Subcutaneous abdominal adipose tissue (tissue), 5 donors: ENCODE measurements around the gene DACT3.

ENCODE experiments used
- H3K27ac ChIP-seq: one replicate; pipeline ENCODE4 v1.7.0; 2013; ENCODE audit warnings: low read depth, mild to moderate bottlenecking, inconsistent platforms, low read length, moderate library complexity
- H3K27me3 ChIP-seq, 5 donors: one replicate each; pipeline ENCODE4 v1.7.0; 2013; ENCODE audit warnings: low read length in 5 of 5, inconsistent platforms in 1 of 5; ENCODE audit not compliant: control insufficient read depth in 5 of 5, insufficient read depth in 4 of 5
- H3K36me3 ChIP-seq, 5 donors: one replicate each; pipeline ENCODE4 v1.7.0; 2013; ENCODE audit warnings: low read length in 5 of 5; ENCODE audit not compliant: control insufficient read depth in 5 of 5, insufficient read depth in 5 of 5
- H3K4me1 ChIP-seq, 5 donors: one replicate each; pipeline ENCODE4 v1.7.0; 2013; ENCODE audit warnings: low read length in 5 of 5, mild to moderate bottlenecking in 3 of 5, moderate library complexity in 1 of 5; ENCODE audit not compliant: control insufficient read depth in 5 of 5, insufficient read depth in 5 of 5
- H3K4me3 ChIP-seq, 5 donors: one replicate each; pipeline ENCODE4 v1.7.0; 2013; ENCODE audit warnings: low read length in 5 of 5, low read depth in 1 of 5
- H3K9ac ChIP-seq, 5 donors: one replicate each; pipeline ENCODE4 v1.7.0; 2013; ENCODE audit warnings: low read length in 5 of 5, mild to moderate bottlenecking in 4 of 5, moderate library complexity in 3 of 5
- H3K9me3 ChIP-seq, 5 donors: one replicate each; pipeline ENCODE4 v1.7.0; 2013; ENCODE audit warnings: low read length in 5 of 5; ENCODE audit not compliant: control insufficient read depth in 5 of 5
- donor health status: healthy.
- donor health status: healthy.
- donor health status: healthy.
- donor health status: healthy.
- donor health status: healthy.

DACT3 gene

GRCh38 chr19:46648961-46649960 is 11.7 kb downstream of the DACT3 start:
- Histone ChIP-seq H3K27ac (no peak overlapping the region), H3K4me3 (no peak overlapping the region), H3K36me3 (no peaks in the 10 kb centered on the region), H3K9ac (no peak overlapping the region), H3K27me3 (peaks cover 3 to 11% (median 6%) of the 10 kb centered on the region in 5 donors), H3K4me1 (no peaks in the 10 kb centered on the region), H3K9me3 (peaks cover 0 to 6% (median 2%) of the 10 kb centered on the region in 5 donors)

- Histone ChIP-seq H3K27ac (no peak overlapping the region), H3K9ac (no peak overlapping the region), H3K4me1 (no peaks in the 10 kb centered on the region), H3K27me3 (peaks cover 0 to 11% (median 6%) of the 10 kb centered on the region in 5 donors), H3K4me3 (no peak overlapping the region), H3K36me3 (no peaks in the 10 kb centered on the region), H3K9me3 (peaks cover 0 to 6% (median 2%) of the 10 kb centered on the region in 5 donors)
Measured at GRCh38 chr19:46648060-46648960, 12.7 kb downstream of the DACT3 start.

GRCh38 chr19:46646402-46646801 is 14.6 kb downstream of the DACT3 start:
- Histone ChIP-seq H3K4me3 (no peak overlapping the region), H3K9me3 (peaks cover 0 to 6% (median 2%) of the 10 kb centered on the region in 5 donors), H3K27ac (no peak overlapping the region), H3K36me3 (no peaks in the 10 kb centered on the region), H3K27me3 (peaks cover 0 to 16% (median 6%) of the 10 kb centered on the region in 5 donors), H3K9ac (no peak overlapping the region), H3K4me1 (no peaks in the 10 kb centered on the region)

- Histone ChIP-seq H3K27me3 (peaks cover 2 to 26% (median 11%) of the 10 kb centered on the region in 5 donors), H3K27ac (no peak overlapping the region), H3K9me3 (peaks cover 0 to 6% (median 2%) of the 10 kb centered on the region in 5 donors), H3K36me3 (no peaks in the 10 kb centered on the region), H3K4me1 (peaks cover 0 to 5% (median 2%) of the 10 kb centered on the region in 5 donors), H3K4me3 (no peak overlapping the region), H3K9ac (no peak overlapping the region)
Measured at GRCh38 chr19:46644720-46645119, 16.3 kb downstream of the DACT3 start.

GRCh38 chr19:46640656-46641055 is 20.3 kb downstream of the DACT3 start:
- no peak overlapping the region for H3K9ac ChIP-seq
- H3K4me3 ChIP-seq = no peak overlapping the region
- H3K4me1 ChIP-seq = peaks cover 2 to 22% (median 19%) of the 10 kb centered on the region in 5 donors
- no peaks in the 10 kb centered on the region for H3K36me3 ChIP-seq
- no peaks in the 10 kb centered on the region for H3K9me3 ChIP-seq
- peaks cover 11 to 33% (median 16%) of the 10 kb centered on the region in 5 donors for H3K27me3 ChIP-seq
- H3K27ac ChIP-seq = no peak overlapping the region

GRCh38 chr19:46639358-46640182 is 21.4 kb downstream of the DACT3 start:
- Histone ChIP-seq H3K9me3 (no peaks in the 10 kb centered on the region), H3K9ac (peak overlapping the region in 2 of 5 donors; percentile 35 to 61), H3K27ac (no peak overlapping the region), H3K4me1 (peaks cover 2 to 24% (median 22%) of the 10 kb centered on the region in 5 donors), H3K36me3 (no peaks in the 10 kb centered on the region), H3K4me3 (peak overlapping the region in 4 of 5 donors; percentile 27 to 61 (median 53)), H3K27me3 (peaks cover 13 to 40% (median 23%) of the 10 kb centered on the region in 5 donors)

GRCh38 chr19:46637224-46637623 is 23.8 kb downstream of the DACT3 start:
- peaks cover 16 to 50% (median 26%) of the 10 kb centered on the region in 5 donors for H3K27me3 ChIP-seq
- peaks cover 5 to 36% (median 32%) of the 10 kb centered on the region in 5 donors for H3K4me1 ChIP-seq
- no peaks in the 10 kb centered on the region for H3K36me3 ChIP-seq
- no peak overlapping the region for H3K9ac ChIP-seq
- no peak overlapping the region for H3K4me3 ChIP-seq
- no peaks in the 10 kb centered on the region for H3K9me3 ChIP-seq
- H3K27ac ChIP-seq = no peak overlapping the region

- no peak within 1 kb of the TSS for H3K4me3 ChIP-seq
- no peaks in the 10 kb centered on the region for H3K36me3 ChIP-seq
- H3K9me3 ChIP-seq = no peaks in the 10 kb centered on the region
- peaks cover 16 to 50% (median 26%) of the 10 kb centered on the region in 5 donors for H3K27me3 ChIP-seq
- no peak within 1 kb of the TSS for H3K9ac ChIP-seq
- H3K27ac ChIP-seq = no peak within 1 kb of the TSS
- peaks cover 7 to 44% (median 40%) of the 10 kb centered on the region in 5 donors for H3K4me1 ChIP-seq
Measured at GRCh38 chr19:46635920-46636761, 24.8 kb downstream of the DACT3 start, which contains the start of gene GNG8. Gene GNG8, minus strand, starts transcription at chr19:46636202. Its CDS starts 1,520 bp downstream, at chr19:46634682.
